Measurements from ENCODE around the gene STAMBP.
"Not testable (repeated sequence)": the region's sequence is repeated elsewhere in the genome, so short reads cannot be mapped to it uniquely, and the experiment has no call there.

STAMBP gene

GRCh38 chr2:73888388-73888787 lies 59.6 kb downstream of the STAMBP start:
- DNase-seq = no peak

GRCh38 chr2:73889206-73889605 lies 60.4 kb downstream of the STAMBP start:
- DNase-seq = no peak

- DNase-seq = no peak
Measured at GRCh38 chr2:73890301-73891092, 61.7 kb downstream of the STAMBP start.

- DNase-seq = no peak
Measured at GRCh38 chr2:73891276-73891901, 62.6 kb downstream of the STAMBP start.

GRCh38 chr2:73892631-73893329 lies 64.0 kb downstream of the STAMBP start, which contains the start of gene ACTG2:
TSS of gene ACTG2 (plus strand) at chr2:73893008. CDS start at chr2:73901312, 8,304 bp downstream.
- no peak for DNase-seq

GRCh38 chr2:73893764-73894474 lies 65.2 kb downstream of the STAMBP start:
- no peak for DNase-seq

- DNase-seq = no peak
Measured at GRCh38 chr2:73894475-73894850, 65.7 kb downstream of the STAMBP start.

GRCh38 chr2:73894877-73895276 lies 66.1 kb downstream of the STAMBP start:
- no peak for DNase-seq

GRCh38 chr2:73895473-73895872 lies 66.7 kb downstream of the STAMBP start:
- no peak for DNase-seq

- DNase-seq = no peak
Measured at GRCh38 chr2:73896362-73897239, 67.8 kb downstream of the STAMBP start.

- DNase-seq = no peak
Measured at GRCh38 chr2:73897240-73897583, 68.5 kb downstream of the STAMBP start.

GRCh38 chr2:73897934-73898333 lies 69.2 kb downstream of the STAMBP start:
- DNase-seq = no peak

GRCh38 chr2:73899801-73900336 lies 71.1 kb downstream of the STAMBP start:
- no peak for DNase-seq

GRCh38 chr2:73901143-73901542 lies 72.4 kb downstream of the STAMBP start:
- no peak for DNase-seq

GRCh38 chr2:73902284-73902683 lies 73.5 kb downstream of the STAMBP start:
- no peak for DNase-seq

GRCh38 chr2:73903313-73903712 lies 74.6 kb downstream of the STAMBP start:
- DNase-seq = no peak

- not testable (repeated sequence) for DNase-seq
Measured at GRCh38 chr2:73903949-73904613, 75.3 kb downstream of the STAMBP start.

- no peak for DNase-seq
Measured at GRCh38 chr2:73904952-73905351, 76.2 kb downstream of the STAMBP start.

- no peak for DNase-seq
Measured at GRCh38 chr2:73906847-73907505, 78.2 kb downstream of the STAMBP start.

- peak; percentile 28 for DNase-seq
Measured at GRCh38 chr2:73907840-73908452, 79.2 kb downstream of the STAMBP start.
